GM12873 (cell line): ENCODE measurements around the gene PALD1.

Experiments used
- TF ChIP-seq, protein P1 (sequence below): IDR thresholded peaks from 2 replicates; pipeline ENCODE4 v1.5.1; 2012; ENCODE audit warnings: low read depth, mild to moderate bottlenecking, moderate library complexity, low read length, control low read depth; ENCODE audit not compliant: insufficient read depth; ENCODE audit errors: missing control alignments

PALD1 gene

GRCh38 chr10:70504521-70505358 is 26.2 kb downstream of the PALD1 start:
- TF ChIP-seq, protein P1, sequence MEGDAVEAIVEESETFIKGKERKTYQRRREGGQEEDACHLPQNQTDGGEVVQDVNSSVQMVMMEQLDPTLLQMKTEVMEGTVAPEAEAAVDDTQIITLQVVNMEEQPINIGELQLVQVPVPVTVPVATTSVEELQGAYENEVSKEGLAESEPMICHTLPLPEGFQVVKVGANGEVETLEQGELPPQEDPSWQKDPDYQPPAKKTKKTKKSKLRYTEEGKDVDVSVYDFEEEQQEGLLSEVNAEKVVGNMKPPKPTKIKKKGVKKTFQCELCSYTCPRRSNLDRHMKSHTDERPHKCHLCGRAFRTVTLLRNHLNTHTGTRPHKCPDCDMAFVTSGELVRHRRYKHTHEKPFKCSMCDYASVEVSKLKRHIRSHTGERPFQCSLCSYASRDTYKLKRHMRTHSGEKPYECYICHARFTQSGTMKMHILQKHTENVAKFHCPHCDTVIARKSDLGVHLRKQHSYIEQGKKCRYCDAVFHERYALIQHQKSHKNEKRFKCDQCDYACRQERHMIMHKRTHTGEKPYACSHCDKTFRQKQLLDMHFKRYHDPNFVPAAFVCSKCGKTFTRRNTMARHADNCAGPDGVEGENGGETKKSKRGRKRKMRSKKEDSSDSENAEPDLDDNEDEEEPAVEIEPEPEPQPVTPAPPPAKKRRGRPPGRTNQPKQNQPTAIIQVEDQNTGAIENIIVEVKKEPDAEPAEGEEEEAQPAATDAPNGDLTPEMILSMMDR: no peak

- TF ChIP-seq, protein P1: no peak
These were observed 27.3 kb downstream of the PALD1 start for GRCh38 chr10:70505908-70506307.

DNA sequence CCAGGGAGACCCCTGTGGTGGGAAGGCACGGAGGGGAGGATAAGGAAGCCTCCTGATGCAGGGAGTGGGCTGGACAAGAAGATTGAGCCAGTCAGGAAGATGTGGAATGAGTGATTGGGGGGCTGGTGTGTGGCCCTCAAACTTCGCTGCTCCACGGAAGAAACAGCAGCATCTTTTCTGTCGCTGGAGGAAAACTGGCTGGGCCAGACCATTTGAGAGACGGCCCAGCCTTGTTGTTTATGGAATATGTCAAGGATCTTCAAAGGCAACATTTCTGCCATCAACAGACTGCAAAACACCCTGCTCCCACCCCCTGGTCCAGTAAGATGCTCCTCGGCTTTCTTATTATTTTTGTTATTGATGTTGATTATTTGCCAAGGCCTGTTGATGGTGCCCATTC is 29.4 kb downstream of the PALD1 start:
- TF ChIP-seq, protein P1: no peak

GRCh38 chr10:70508912-70509756 is 30.6 kb downstream of the PALD1 start:
- TF ChIP-seq, protein P1: no peak

GRCh38 chr10:70509757-70510147 is 31.2 kb downstream of the PALD1 start:
- TF ChIP-seq, protein P1: no peak

GRCh38 chr10:70510453-70510852 is 31.9 kb downstream of the PALD1 start:
- TF ChIP-seq, protein P1: no peak

DNA sequence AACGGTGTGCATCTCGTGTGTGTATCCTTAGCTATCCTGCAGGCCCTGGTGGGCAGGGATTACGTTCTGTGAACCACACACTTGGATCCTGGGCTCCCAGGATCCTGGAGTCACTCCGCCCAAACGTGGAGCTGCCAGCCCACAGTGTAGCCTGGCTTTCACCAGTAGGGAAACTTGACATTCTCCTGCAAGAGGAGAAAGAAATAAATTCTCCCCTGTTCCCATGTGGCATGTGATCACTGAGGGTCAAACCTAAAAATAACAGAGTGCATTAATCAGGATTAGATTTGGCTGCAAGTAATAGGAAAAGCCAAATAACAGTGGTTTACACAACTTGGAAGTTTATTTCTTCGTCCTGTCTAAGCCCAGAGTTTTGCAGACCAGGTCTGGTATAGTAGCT is 32.3 kb downstream of the PALD1 start:
- TF ChIP-seq, protein P1: no peak
